NCI-H82 treated with DMSO at 0.1 percent for 48 hours (cell line): ENCODE results near the gene NR1H3.
"Not testable (repeated sequence)": the region's sequence is repeated elsewhere in the genome, so short reads cannot be mapped to it uniquely, and the experiment has no call there.

Experiments
- DNase-seq: peaks from one replicate; lab custom pipeline; 2025; ENCODE audit not compliant: unreplicated experiment; lab: John Stamatoyannopoulos, UW

NR1H3 gene

GRCh38 chr11:47302853-47303252 lies 45.1 kb downstream of the NR1H3 start:
- no peak for DNase-seq

DNA sequence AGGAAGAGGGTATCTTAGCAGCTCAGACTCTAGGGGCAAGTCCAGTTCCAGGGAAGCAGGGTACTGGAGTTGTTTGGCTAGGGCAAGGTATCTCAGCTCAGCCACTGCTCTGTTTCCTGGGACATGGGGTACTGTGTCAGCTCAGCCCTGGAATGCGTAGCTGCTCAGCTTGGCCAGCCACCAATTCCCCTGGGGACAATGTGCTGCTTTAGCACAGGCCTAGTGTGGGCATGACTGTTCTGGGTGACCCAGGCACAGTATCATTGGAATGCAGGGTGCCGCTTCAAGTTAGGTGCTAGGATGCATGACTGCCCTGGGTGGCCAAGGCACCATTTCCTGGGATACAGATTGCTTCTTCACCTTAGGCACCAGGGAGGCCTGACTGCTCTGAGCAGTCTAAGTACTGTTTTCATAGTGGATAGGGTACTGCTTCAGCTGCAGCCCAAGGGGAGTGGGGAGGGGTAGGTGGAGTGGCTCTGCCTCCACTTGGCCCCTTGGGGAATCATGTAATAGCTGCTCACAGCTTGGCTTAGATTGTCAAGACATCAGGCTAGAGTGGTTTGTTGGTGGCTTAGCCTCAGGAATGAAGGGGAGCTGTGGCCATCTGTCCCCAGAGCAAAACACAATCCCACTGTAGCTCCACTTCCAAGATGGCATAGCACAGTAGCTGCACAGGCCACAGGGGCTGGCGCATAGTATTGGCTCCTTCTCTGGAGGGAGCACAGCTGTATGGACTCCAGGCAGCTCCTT lies 48.1 kb downstream of the NR1H3 start:
- DNase-seq, result peak; percentile 62

- DNase-seq, result peak; percentile 49
Measured at GRCh38 chr11:47306484-47306844, 48.7 kb downstream of the NR1H3 start.

DNA sequence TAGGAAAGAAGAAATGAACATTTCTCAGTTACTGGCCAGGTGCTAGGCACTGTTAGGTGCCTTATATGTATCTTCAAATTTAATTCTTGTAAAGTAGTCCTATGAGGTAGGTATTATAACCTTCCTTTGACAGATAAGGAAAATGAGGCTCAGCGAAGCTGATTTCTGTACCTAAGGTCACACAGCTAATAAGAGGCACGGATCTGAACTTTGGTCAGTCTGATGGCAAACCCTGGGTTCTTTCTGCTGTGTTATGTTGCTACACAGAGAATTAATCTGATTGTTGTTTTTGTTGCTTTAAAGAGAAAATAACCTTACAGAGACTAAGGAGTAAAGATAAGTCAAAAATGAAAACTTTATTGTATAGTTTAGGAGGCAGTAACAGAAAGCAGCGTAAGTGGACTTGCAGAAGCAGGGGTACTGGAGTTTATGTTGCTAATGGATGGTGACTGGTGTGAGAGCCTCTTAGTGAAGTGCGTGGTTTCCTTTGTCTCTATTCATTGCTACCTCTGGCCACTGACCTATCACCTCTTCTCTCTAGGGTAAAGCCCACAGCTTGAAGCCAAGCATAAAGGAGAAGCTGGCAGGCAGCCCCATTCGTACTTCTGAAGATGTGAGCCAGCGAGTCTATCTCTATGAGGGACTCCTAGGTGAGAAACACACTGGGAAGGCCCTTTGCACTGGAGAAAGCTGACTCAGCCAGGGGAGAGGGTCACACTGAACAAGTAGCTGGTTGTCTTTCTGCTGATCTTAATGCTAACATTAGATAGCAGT lies 50.4 kb downstream of the NR1H3 start:
- DNase-seq, result no peak

DNA sequence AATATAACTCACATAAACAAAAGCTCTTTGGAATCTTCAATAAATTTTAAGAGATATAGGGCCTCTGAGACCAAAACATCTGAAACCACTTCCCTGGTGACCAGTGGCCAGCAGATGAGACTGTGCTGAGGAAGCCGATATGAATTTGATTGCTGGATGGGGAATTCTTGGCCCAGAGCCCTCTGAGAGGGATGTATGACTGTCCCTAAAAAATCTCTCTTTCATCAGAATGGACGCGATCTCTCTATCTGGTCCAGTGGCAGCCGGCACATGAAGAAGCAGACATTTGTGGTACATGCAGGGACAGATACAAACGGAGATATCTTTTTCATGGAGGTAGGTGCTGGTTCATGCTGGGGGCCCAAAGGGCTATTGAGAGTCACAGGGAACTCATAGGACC lies 57.2 kb downstream of the NR1H3 start:
- no peak for DNase-seq

DNA sequence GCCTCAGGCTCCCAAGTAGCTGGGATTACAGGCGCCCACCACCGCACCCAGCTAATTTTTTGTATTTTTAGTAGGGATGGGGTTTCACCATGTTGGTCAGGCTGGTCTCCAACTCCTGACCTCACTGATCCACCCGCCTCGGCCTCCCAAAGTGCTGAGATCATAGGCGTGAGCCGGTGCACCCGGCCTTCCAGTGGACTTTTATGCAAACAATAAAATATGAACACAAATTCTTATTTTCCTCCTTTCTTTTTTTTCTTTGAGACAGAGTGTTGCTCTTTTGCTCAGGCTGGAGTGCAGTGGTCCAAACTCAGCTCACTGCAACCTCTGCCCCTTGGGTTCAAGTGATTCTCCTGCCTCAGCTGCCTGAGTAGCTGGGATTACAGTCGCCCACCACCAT lies 58.7 kb downstream of the NR1H3 start:
- DNase-seq, result not testable (repeated sequence)

DNA sequence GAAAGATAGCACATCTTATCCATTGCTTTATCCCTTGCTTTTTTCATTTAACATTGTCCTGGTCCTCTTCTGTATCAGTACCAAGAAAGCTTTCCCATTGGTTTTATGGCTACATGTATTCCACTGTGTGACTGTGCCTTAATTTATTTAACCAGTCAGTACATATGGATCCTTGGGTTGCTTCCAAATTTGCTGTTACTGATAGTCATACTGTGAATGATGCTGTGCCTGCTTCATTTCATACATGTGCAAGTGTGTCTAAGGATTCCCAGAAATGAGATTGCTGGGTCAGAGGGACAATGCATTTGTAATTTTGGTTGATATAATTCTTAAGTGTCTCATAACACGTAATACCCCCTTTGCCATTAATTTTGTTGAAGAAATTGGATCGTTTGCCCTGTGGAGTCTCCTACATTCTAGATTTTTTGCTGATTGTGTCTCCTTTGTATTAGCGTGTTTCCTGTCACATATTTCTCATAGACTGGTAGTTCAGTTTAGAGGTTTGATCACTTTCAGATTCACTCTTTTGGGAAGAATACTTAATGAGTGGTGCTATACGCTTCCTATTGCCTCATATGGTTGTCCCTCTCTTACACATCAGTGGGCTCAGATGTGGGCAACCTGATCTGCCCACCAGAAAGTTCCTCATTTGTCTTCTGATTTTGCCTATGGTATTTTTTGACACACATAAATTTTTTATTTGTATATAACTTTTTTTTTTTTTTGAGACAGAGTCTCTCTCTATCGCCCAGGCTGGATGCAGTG lies 59.5 kb downstream of the NR1H3 start:
- no peak for DNase-seq

GRCh38 chr11:47318166-47318565 lies 60.4 kb downstream of the NR1H3 start:
- no peak for DNase-seq
